Neural crest cell (in vitro differentiated cells): ENCODE results near the gene TEAD1. TPM values are rescaled to one million over a fixed set of nuclear protein-coding genes. Genes with fewer than 3 reads are reported as not detected.

Experiments used
- DNase-seq: peaks from one replicate; pipeline ENCODE4 v3.0.0; 2021; ENCODE audit warnings: low read depth, mixed read lengths, low spot score
- H3K27ac Mint-ChIP-seq: one replicate; pipeline ENCODE4 v1.8.0; 2021; ENCODE audit warnings: mild to moderate bottlenecking, mixed read lengths; ENCODE audit not compliant: unreplicated experiment
- H3K27me3 Mint-ChIP-seq: 2 replicates; pipeline ENCODE4 v1.8.0; 2021; ENCODE audit warnings: low read depth, mild to moderate bottlenecking, mixed read lengths
- H3K36me3 Mint-ChIP-seq: 2 replicates; pipeline ENCODE4 v1.8.0; 2021; ENCODE audit warnings: low read depth, mild to moderate bottlenecking, mixed read lengths
- H3K4me1 Mint-ChIP-seq: 2 replicates; pipeline ENCODE4 v1.8.0; 2021; ENCODE audit warnings: mixed read lengths
- H3K4me3 Mint-ChIP-seq: one replicate; pipeline ENCODE4 v1.8.0; 2021; ENCODE audit warnings: mild to moderate bottlenecking, mixed read lengths
- H3K9me3 Mint-ChIP-seq: 2 replicates; pipeline ENCODE4 v1.8.0; 2021; ENCODE audit warnings: mixed read lengths
- CTCF ChIP-seq: fragments of 200-600 bp; sonication (generic); conservative IDR thresholded peaks from 2 replicates; pipeline ENCODE4 v1.5.0; 2021; ENCODE audit warnings: antibody characterized with exemption, mild to moderate bottlenecking
- total RNA-seq: library from RNA; stranded (reverse); gene quantifications from 2 replicates; pipeline ENCODE4 v1.2.1, GENCODE V29; 2021

Gene TEAD1
- total RNA-seq, 1 donor from 2014 or later = 84.1 TPM

GRCh38 chr11:12857572-12857971 lies 183.4 kb downstream of the TEAD1 start:
- no peaks in the 10 kb centered on the region for H3K36me3 Mint-ChIP-seq
- H3K4me3 Mint-ChIP-seq = no peak overlapping the region
- no peaks in the 10 kb centered on the region for H3K9me3 Mint-ChIP-seq
- H3K27me3 Mint-ChIP-seq = no peaks in the 10 kb centered on the region
- no peak for DNase-seq
- TF ChIP-seq CTCF = no peak
- H3K27ac Mint-ChIP-seq = no peak overlapping the region
- peaks cover 63% of the 10 kb centered on the region for H3K4me1 Mint-ChIP-seq

- H3K9me3 Mint-ChIP-seq = no peaks in the 10 kb centered on the region
- H3K27me3 Mint-ChIP-seq = no peaks in the 10 kb centered on the region
- H3K4me1 Mint-ChIP-seq = peaks cover 73% of the 10 kb centered on the region
- H3K36me3 Mint-ChIP-seq = no peaks in the 10 kb centered on the region
- H3K27ac Mint-ChIP-seq = no peak overlapping the region
- H3K4me3 Mint-ChIP-seq = peak overlapping the region; percentile 24
- DNase-seq = no peak
- no peak for TF ChIP-seq CTCF
Observed at GRCh38 chr11:12859872-12860657, 185.8 kb downstream of the TEAD1 start.

- no peaks in the 10 kb centered on the region for H3K36me3 Mint-ChIP-seq
- no peaks in the 10 kb centered on the region for H3K27me3 Mint-ChIP-seq
- TF ChIP-seq CTCF = no peak
- peaks cover 79% of the 10 kb centered on the region for H3K4me1 Mint-ChIP-seq
- DNase-seq = no peak
- no peaks in the 10 kb centered on the region for H3K9me3 Mint-ChIP-seq
- H3K27ac Mint-ChIP-seq = no peak overlapping the region
- H3K4me3 Mint-ChIP-seq = peak overlapping the region; percentile 24
Observed at GRCh38 chr11:12860827-12861226, 186.6 kb downstream of the TEAD1 start.

GRCh38 chr11:12862696-12863469 lies 188.7 kb downstream of the TEAD1 start:
- Mint-ChIP-seq H3K4me3 (peak overlapping the region; percentile 56), H3K36me3 (no peaks in the 10 kb centered on the region), H3K4me1 (peaks cover 70% of the 10 kb centered on the region), H3K27me3 (no peaks in the 10 kb centered on the region), H3K27ac (peak overlapping the region; percentile 97), H3K9me3 (no peaks in the 10 kb centered on the region)
- TF ChIP-seq CTCF = no peak
- peak; percentile 47 for DNase-seq

- no peak for TF ChIP-seq CTCF
- Mint-ChIP-seq H3K4me1 (peaks cover 71% of the 10 kb centered on the region), H3K9me3 (no peaks in the 10 kb centered on the region), H3K27me3 (no peaks in the 10 kb centered on the region), H3K36me3 (peaks cover under 1% of the 10 kb centered on the region), H3K4me3 (peak overlapping the region; percentile 56), H3K27ac (peak overlapping the region; percentile 97)
- no peak for DNase-seq
Observed at GRCh38 chr11:12863605-12864121, 189.4 kb downstream of the TEAD1 start.
